OCI-LY3 (cell line): ENCODE measurements around the gene FBXL4.

Experiments
- CTCF ChIP-seq: fragments of 200-600, 300-600 bp; sonication (generic); IDR thresholded peaks from 2 replicates; pipeline ENCODE4 v1.5.1; 2014; ENCODE audit warnings: antibody characterized with exemption, low read length, low read depth
- EZH2phosphoT487 ChIP-seq: fragments of 200-600 bp; shearing (Covaris generic); IDR thresholded peaks from 2 replicates; pipeline ENCODE4 v1.6.1; 2018; ENCODE audit warnings: antibody characterized with exemption, mixed run types, low read depth

GRCh38 chr6:98871821-98872220 lies 75.9 kb downstream of the FBXL4 start:
- TF ChIP-seq CTCF, result no peak
- TF ChIP-seq EZH2phosphoT487, result no peak
